ENCODE measurements around the gene SPNS3. TPM values are rescaled to one million over a fixed set of nuclear protein-coding genes. Genes with fewer than 3 reads are reported as not detected.

The SPNS3 gene
- total RNA-seq, 1 donor from 2014 or later = not detected

DNA sequence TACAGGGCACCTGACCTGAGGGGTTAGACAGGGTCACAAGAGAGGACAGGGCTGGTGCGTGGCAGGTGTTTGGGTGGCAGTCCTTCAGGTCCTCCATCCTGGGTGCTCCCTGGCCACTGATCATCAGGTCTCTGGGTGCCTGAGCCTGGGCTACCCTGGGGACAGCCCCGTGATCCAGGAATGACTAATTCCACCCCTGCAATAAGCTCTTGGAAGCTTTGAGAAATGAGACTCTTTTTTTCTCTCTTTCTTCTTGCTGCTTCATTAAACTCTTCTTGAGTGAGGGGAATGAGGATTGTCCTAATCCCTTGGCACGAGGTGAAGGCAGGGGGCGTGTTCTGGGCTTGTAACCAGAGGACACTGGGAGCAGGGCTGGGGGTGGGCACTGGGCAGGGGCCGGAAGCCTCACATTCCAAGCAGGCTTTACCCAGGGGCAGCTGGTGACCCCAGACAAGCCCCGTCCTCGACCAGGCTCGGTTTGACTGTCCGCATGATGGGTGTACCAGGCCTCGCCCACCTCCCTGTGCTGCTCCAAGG, 43.6 kb downstream of the SPNS3 start:
- Histone ChIP-seq H3K27ac (ENCODE audit: low read depth, low read length) (no peak overlapping the region), H3K9ac (ENCODE audit: low read depth in 1 of 3, low read length in 3 of 3) (no peak overlapping the region), H3K36me3 (ENCODE audit: control insufficient read depth in 3 of 3, insufficient read depth in 3 of 3, low read length in 3 of 3) (no peaks in the 10 kb centered on the region), H3K27me3 (ENCODE audit: control insufficient read depth in 3 of 3, insufficient read depth in 3 of 3, low read length in 3 of 3) (peaks cover 0 to 13% (median 7%) of the 10 kb centered on the region in 3 donors), H3K4me3 (ENCODE audit: low read length in 3 of 3) (no peak overlapping the region), H3K4me1 (ENCODE audit: control insufficient read depth in 3 of 3, insufficient read depth in 3 of 3, low read length in 3 of 3) (peaks cover 8 to 29% (median 25%) of the 10 kb centered on the region in 3 donors), H3K9me3 (ENCODE audit: control insufficient read depth in 3 of 3, low read length in 3 of 3) (no peaks in the 10 kb centered on the region)

DNA sequence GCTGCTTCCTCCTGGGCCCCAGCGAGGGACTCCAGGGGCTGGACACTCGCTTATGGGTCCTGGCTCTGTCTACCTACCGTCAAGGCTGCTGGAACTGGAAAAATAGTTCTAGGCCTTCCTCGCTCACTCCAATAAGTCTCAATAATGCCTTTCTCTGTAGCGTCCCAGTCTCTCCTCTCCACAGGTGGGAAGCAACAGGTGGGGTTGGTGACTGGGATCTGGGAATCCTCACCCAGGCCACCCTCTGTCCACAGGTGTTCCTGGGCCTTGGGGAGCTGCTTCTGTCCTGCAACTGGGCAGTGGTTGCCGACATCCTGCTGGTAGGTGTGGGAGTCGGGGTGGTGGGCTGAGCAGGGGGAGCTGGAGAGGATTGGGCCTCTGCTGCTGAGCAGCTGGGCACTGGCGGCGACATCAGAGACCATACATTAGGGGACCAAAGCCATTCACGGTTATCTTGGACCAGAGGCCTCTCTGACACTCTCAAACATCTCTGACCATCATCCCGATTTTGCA, 44.6 kb downstream of the SPNS3 start:
- H3K4me3 ChIP-seq (ENCODE audit: low read length in 3 of 3) = no peak overlapping the region
- no peak overlapping the region for H3K9ac ChIP-seq (ENCODE audit: low read depth in 1 of 3, low read length in 3 of 3)
- peaks cover 8 to 29% (median 25%) of the 10 kb centered on the region in 3 donors for H3K4me1 ChIP-seq (ENCODE audit: control insufficient read depth in 3 of 3, insufficient read depth in 3 of 3, low read length in 3 of 3)
- no peaks in the 10 kb centered on the region for H3K36me3 ChIP-seq (ENCODE audit: control insufficient read depth in 3 of 3, insufficient read depth in 3 of 3, low read length in 3 of 3)
- no peak overlapping the region for H3K27ac ChIP-seq (ENCODE audit: low read depth, low read length)
- H3K27me3 ChIP-seq (ENCODE audit: control insufficient read depth in 3 of 3, insufficient read depth in 3 of 3, low read length in 3 of 3) = peaks cover 0 to 13% (median 7%) of the 10 kb centered on the region in 3 donors
- H3K9me3 ChIP-seq (ENCODE audit: control insufficient read depth in 3 of 3, low read length in 3 of 3) = no peaks in the 10 kb centered on the region

DNA sequence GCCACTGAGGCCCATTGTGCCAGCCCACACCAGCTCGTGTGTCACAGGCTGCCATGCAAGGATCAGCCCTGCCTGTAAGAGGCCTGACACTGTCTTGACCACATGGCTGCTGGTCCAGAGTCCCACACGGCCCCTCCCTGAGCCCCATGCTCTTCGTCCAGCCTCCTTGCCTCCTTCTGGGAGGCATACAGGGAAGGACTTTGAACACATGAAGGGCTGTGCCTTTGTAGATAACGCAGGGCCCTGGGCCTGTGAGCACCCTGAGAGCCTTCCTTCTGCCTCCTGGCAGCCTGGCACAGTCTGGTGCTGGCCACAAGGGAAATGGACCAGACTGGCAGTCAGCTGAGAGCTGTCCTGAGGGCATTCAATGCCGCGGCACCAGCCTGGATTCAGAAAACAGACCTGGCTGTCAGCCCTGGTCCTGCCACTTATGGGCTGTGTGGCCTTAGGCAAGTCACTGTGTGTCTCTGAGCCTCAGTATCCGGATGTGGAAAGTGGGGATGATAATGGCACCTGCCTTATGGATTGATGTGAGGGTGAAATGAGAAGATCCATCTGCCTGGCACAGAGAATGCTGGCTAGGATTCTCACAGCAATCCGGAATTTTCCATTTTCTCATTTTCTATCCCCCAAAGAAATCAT, 45.7 kb downstream of the SPNS3 start:
- Histone ChIP-seq H3K27me3 (ENCODE audit: control insufficient read depth in 3 of 3, insufficient read depth in 3 of 3, low read length in 3 of 3) (peaks cover 0 to 13% (median 7%) of the 10 kb centered on the region in 3 donors), H3K4me1 (ENCODE audit: control insufficient read depth in 3 of 3, insufficient read depth in 3 of 3, low read length in 3 of 3) (peaks cover 2 to 20% (median 15%) of the 10 kb centered on the region in 3 donors), H3K9ac (ENCODE audit: low read depth in 1 of 3, low read length in 3 of 3) (no peak overlapping the region)

DNA sequence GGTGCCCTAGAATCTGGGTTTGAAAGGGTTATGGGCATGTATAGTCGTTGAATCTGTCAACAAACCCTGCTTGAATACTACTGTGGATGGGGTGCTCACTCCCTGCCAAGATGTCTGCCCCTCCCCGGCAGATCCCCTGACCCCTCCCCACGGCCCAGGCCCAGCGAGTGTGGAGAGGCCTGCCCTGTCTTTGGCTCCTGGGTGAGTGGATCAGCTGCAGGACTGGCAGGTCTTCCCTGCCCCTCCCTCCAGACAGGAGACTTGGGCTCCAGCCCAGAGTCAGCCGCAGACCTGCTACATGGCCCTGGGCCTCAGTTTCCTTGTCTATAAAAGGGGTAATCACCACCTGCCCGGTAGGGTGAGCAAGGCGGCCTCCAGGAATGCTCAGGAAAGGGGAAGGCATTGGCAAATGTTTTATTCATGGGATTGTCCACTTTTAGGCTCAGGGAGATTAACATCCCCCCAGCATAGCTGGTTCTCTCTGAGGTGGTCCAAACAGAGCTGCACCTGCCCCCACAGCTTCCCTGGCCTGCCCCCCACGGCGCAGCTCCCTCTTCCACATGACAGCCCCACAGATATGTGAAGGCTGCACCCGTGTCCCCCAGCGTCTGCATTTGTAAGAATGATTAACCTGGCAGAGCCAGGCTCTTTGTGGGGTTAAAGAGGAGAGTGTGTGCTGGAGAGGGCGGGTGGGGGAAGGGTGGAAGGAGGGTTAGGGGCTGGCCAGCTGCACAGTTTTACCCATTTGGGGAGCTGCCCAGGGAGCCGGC, 46.4 kb downstream of the SPNS3 start:
- Histone ChIP-seq H3K27ac (ENCODE audit: low read depth, low read length) (no peak overlapping the region), H3K4me1 (ENCODE audit: control insufficient read depth in 3 of 3, insufficient read depth in 3 of 3, low read length in 3 of 3) (peaks cover 0 to 14% (median 10%) of the 10 kb centered on the region in 3 donors), H3K36me3 (ENCODE audit: control insufficient read depth in 3 of 3, insufficient read depth in 3 of 3, low read length in 3 of 3) (no peaks in the 10 kb centered on the region), H3K27me3 (ENCODE audit: control insufficient read depth in 3 of 3, insufficient read depth in 3 of 3, low read length in 3 of 3) (peaks cover 0 to 13% (median 7%) of the 10 kb centered on the region in 3 donors), H3K4me3 (ENCODE audit: low read length in 3 of 3) (no peak overlapping the region), H3K9ac (ENCODE audit: low read depth in 1 of 3, low read length in 3 of 3) (no peak overlapping the region), H3K9me3 (ENCODE audit: control insufficient read depth in 3 of 3, low read length in 3 of 3) (no peaks in the 10 kb centered on the region)

More for the DNA sequence above, 45.7 kb downstream of the SPNS3 start:
- no peaks in the 10 kb centered on the region for H3K36me3 ChIP-seq (ENCODE audit: control insufficient read depth in 3 of 3, insufficient read depth in 3 of 3, low read length in 3 of 3)
- no peaks in the 10 kb centered on the region for H3K9me3 ChIP-seq (ENCODE audit: control insufficient read depth in 3 of 3, low read length in 3 of 3)
- H3K4me3 ChIP-seq (ENCODE audit: low read length in 3 of 3) = no peak overlapping the region
- no peak overlapping the region for H3K27ac ChIP-seq (ENCODE audit: low read depth, low read length)

DNA sequence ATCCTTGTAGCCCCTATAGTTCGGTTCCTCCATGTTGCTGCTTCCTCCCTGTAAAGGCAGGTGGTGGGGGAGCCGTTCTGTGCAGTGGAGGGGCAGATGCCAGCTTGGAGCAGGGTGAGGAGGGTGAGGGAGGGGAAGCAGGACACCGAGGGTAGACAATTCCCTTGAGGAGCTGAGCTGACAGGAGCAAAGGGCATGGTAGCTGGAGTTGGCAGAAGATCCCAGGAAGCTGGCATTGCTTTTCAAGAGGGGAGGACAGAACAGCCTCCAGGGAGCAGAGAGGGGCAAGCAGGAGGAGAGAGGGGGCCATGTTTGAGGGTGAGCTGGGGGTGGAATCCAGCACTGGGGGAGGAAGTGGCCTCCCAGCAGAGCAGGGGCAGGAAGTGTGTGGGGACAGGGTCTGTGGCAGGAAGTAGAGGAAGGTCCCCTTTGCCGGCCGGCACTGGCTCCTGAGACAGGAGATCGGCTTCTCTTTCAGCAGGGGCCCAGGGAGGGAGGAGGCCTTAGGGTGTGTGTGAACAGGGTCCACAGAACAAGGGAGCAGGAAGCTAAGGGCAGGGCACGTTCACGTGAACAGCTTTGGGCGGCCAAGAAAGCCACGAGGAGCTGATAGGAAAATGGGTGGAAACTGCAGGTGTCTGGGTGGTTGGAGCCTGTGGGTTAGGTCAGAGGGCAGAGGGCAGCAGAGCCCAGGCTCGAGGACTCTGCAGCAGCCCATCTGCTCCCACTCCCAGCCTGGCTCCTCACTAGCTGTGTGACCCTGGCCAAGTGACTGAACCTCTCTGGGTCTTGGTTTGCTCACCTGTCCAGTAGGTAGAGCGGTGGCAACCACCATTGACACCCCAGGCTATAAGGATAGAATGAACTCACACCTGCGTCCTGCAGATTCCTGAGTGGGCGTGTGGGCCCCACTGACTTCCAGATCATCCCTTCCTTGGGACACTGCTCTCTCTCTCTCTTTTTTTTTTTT, 47.5 kb downstream of the SPNS3 start:
- peaks cover 0 to 9% (median 8%) of the 10 kb centered on the region in 3 donors for H3K4me1 ChIP-seq (ENCODE audit: control insufficient read depth in 3 of 3, insufficient read depth in 3 of 3, low read length in 3 of 3)
- no peak overlapping the region for H3K27ac ChIP-seq (ENCODE audit: low read depth, low read length)
- H3K4me3 ChIP-seq (ENCODE audit: low read length in 3 of 3) = no peak overlapping the region

DNA sequence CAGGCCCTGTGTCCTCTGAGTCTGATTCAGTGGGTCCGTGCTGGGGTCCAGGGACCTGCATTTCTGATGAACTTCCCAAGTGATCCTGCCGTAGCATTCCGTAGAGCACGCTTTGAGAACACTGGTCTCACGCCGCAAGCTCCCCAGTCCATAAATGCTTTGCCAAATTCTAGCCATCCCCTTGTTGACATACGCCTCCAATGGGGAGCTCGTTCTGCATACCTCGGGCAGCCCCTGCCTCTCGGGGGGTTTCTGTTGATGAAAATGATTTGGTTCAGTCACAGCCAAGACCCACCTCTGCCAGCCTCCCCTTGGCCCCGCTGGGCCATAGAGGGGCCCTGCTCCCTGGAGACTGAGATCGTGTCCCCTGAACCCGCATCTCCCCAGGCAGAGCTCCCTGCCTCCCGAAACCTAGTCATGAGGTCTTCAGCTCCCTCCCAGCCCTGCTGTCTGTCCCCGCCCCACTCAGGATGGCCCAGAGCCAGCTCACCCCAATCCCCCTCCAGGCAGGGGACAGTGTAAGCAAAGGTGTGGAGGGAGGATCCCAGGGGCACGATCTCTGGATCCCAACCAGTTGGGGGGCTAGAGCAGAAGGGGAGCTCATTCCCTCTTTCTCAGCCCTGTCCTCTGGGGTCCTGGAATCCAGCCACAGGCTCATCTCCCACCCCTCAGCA, 48.7 kb downstream of the SPNS3 start:
- Histone ChIP-seq H3K27me3 (ENCODE audit: control insufficient read depth in 3 of 3, insufficient read depth in 3 of 3, low read length in 3 of 3) (peaks cover 0 to 8% (median 7%) of the 10 kb centered on the region in 3 donors), H3K36me3 (ENCODE audit: control insufficient read depth in 3 of 3, insufficient read depth in 3 of 3, low read length in 3 of 3) (no peaks in the 10 kb centered on the region), H3K4me1 (ENCODE audit: control insufficient read depth in 3 of 3, insufficient read depth in 3 of 3, low read length in 3 of 3) (peaks cover 0 to 9% (median 3%) of the 10 kb centered on the region in 3 donors), H3K27ac (ENCODE audit: low read depth, low read length) (no peak overlapping the region), H3K4me3 (ENCODE audit: low read length in 3 of 3) (no peak overlapping the region), H3K9ac (ENCODE audit: low read depth in 1 of 3, low read length in 3 of 3) (no peak overlapping the region), H3K9me3 (ENCODE audit: control insufficient read depth in 3 of 3, low read length in 3 of 3) (no peaks in the 10 kb centered on the region)

More for the DNA sequence above, 47.5 kb downstream of the SPNS3 start:
- no peaks in the 10 kb centered on the region for H3K9me3 ChIP-seq (ENCODE audit: control insufficient read depth in 3 of 3, low read length in 3 of 3)
- no peak overlapping the region for H3K9ac ChIP-seq (ENCODE audit: low read depth in 1 of 3, low read length in 3 of 3)
- no peaks in the 10 kb centered on the region for H3K36me3 ChIP-seq (ENCODE audit: control insufficient read depth in 3 of 3, insufficient read depth in 3 of 3, low read length in 3 of 3)
- H3K27me3 ChIP-seq (ENCODE audit: control insufficient read depth in 3 of 3, insufficient read depth in 3 of 3, low read length in 3 of 3) = peaks cover 0 to 8% (median 7%) of the 10 kb centered on the region in 3 donors

DNA sequence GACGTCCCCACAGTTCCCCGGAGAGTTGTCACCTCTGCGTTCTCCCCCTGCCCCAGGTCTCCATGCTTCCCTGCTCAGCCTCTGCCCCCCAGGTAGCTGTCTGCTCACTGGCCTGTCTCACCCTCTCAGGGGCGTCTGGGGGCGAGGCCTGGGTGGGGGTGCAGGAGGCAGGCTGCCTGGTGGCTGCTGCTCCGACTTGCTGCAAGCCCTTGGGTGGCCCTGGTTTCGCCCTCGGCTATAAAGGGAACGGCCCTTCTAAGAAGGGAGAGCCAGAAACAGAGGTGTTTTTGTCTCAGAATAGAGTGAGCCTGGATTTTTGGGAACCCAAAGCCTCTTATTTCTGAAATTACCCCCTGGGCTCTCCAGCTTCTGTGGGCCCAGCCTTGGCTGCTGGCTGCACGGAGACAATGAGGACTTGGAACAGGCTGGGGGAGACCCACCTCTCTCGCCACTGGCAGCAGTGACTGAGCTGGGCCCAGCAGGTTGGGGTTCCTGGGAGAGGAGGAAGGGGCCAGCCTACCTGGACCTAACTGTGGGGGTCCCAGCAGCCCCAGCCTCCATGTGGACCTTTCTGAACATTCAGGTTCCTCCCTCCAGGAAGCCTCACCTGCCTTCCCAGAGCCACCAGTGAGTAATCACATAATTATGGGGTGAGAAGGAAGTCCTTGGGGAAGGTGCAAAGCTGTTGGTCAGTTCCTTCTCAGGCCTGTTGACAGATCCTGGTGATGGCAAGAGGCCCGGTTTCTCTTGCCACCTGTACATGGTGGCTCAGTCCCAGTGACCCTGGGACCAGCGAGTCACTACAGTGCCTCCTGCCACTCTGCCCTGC, 49.5 kb downstream of the SPNS3 start:
- Histone ChIP-seq H3K27me3 (ENCODE audit: control insufficient read depth in 3 of 3, insufficient read depth in 3 of 3, low read length in 3 of 3) (peaks cover 0 to 8% (median 7%) of the 10 kb centered on the region in 3 donors), H3K36me3 (ENCODE audit: control insufficient read depth in 3 of 3, insufficient read depth in 3 of 3, low read length in 3 of 3) (no peaks in the 10 kb centered on the region), H3K4me1 (ENCODE audit: control insufficient read depth in 3 of 3, insufficient read depth in 3 of 3, low read length in 3 of 3) (peaks cover 0 to 9% (median 3%) of the 10 kb centered on the region in 3 donors), H3K4me3 (ENCODE audit: low read length in 3 of 3) (no peak overlapping the region), H3K9ac (ENCODE audit: low read depth in 1 of 3, low read length in 3 of 3) (no peak overlapping the region), H3K27ac (ENCODE audit: low read depth, low read length) (no peak overlapping the region), H3K9me3 (ENCODE audit: control insufficient read depth in 3 of 3, low read length in 3 of 3) (no peaks in the 10 kb centered on the region)

DNA sequence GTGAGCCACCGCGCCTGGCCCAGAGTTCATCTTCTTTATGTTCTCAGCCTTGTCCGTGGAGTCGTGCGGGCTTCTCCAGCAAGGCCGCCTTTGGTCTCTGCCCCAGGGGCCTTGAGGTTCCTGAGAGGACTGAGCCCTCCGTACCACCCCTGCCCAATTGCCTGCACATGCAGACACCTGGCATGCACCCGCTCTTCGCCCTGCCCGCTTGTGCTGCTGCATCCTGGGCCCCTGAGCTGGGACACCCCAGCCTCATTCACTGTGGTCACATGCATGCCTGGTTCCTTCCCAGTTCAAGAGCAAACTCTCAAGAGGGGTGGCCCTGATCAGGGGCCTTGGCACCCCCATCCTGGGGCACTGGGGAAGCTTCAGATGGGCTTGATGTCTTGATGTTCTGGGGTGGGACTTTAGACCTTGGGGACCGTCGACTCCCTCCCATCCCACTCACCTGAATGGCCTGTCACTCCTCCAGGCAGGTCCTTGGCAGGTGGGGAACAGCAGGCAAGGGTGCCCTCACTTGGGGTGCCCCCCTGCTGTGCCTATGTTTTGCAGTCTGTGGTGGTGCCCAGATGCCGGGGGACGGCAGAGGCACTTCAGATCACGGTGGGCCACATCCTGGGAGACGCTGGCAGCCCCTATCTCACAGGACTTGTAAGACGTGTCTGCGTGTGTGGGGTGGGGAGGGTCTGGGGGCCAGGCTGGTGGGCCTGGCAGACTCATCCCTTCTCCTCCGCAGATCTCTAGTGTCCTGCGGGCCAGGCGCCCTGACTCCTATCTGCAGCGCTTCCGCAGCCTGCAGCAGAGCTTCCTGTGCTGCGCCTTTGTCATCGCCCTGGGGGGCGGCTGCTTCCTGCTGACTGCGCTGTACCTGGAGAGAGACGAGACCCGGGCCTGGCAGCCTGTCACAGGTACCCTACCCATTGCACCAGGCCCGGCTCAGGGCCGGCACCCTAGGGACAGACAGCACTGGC, 52.2 kb downstream of the SPNS3 start:
- H3K9me3 ChIP-seq (ENCODE audit: control insufficient read depth in 3 of 3, low read length in 3 of 3) = no peaks in the 10 kb centered on the region
- H3K27ac ChIP-seq (ENCODE audit: low read depth, low read length) = no peak overlapping the region
- H3K4me3 ChIP-seq (ENCODE audit: low read length in 3 of 3) = no peak overlapping the region
- H3K36me3 ChIP-seq (ENCODE audit: control insufficient read depth in 3 of 3, insufficient read depth in 3 of 3, low read length in 3 of 3) = no peaks in the 10 kb centered on the region
- no peak overlapping the region for H3K9ac ChIP-seq (ENCODE audit: low read depth in 1 of 3, low read length in 3 of 3)
- H3K27me3 ChIP-seq (ENCODE audit: control insufficient read depth in 3 of 3, insufficient read depth in 3 of 3, low read length in 3 of 3) = peaks cover 0 to 6% (median under 1%) of the 10 kb centered on the region in 3 donors
- H3K4me1 ChIP-seq (ENCODE audit: control insufficient read depth in 3 of 3, insufficient read depth in 3 of 3, low read length in 3 of 3) = peaks cover 0 to 6% (median 1%) of the 10 kb centered on the region in 3 donors
